ENCODE data around the gene MICU1. TPM values are rescaled to one million over a fixed set of nuclear protein-coding genes. Genes with fewer than 3 reads are reported as not detected.
A peak's percentile ranks its signal among the peaks of the same experiment; 100 is the strongest.

Gene MICU1
- total RNA-seq, 2 experiments from 2014 or later, result 9.4 to 12.1 TPM

GRCh38 chr10:72637398-72637857, 11.5 kb upstream of the MICU1 start:
- TF ChIP-seq CTCF (IDR thresholded peaks at IDR 0.05), result no peak
- no peak overlapping the region for H3K4me3 Mint-ChIP-seq
- no peaks in the 10 kb centered on the region for H3K4me1 Mint-ChIP-seq (ENCODE audit: low read depth)
- ChIA-PET POLR2A (no interaction called here), CTCF (no interaction called here)
- Histone ChIP-seq H3K9me3 (ENCODE audit: control insufficient read depth in 1 of 2, insufficient read depth in 1 of 2, low read length in 2 of 2) (no peaks in the 10 kb centered on the region), H3K27ac (ENCODE audit: low read depth in 1 of 2, low read length in 2 of 2) (no peak overlapping the region), H3K27me3 (ENCODE audit: control insufficient read depth in 1 of 2, insufficient read depth in 2 of 2, low read length in 2 of 2) (no peaks in the 10 kb centered on the region), H3K36me3 (ENCODE audit: insufficient read depth, low read length) (no peaks in the 10 kb centered on the region), H3K4me1 (ENCODE audit: insufficient read depth, low read length) (no peaks in the 10 kb centered on the region), H3K4me3 (ENCODE audit: low read length) (no peak overlapping the region)
- H3K27ac Mint-ChIP-seq, result no peak overlapping the region
- DNase-seq, result peak in 3 of 14 experiments; percentile 16 to 51 (median 43)
- ATAC-seq (ENCODE audit: poor library complexity), result no peak
- no peaks in the 10 kb centered on the region for H3K9me3 Mint-ChIP-seq
- peaks cover 7% of the 10 kb centered on the region for H3K27me3 Mint-ChIP-seq
- no peaks in the 10 kb centered on the region for H3K36me3 Mint-ChIP-seq (ENCODE audit: low read depth)
- intact Hi-C loops (cut with DNase I, micrococcal nuclease), result no loop called here

GRCh38 chr10:72630144-72630543, 4.3 kb upstream of the MICU1 start:
- Histone ChIP-seq H3K36me3 (ENCODE audit: insufficient read depth, low read length) (no peaks in the 10 kb centered on the region), H3K9me3 (ENCODE audit: control insufficient read depth in 1 of 2, insufficient read depth in 1 of 2, low read length in 2 of 2) (no peaks in the 10 kb centered on the region), H3K4me3 (ENCODE audit: low read length) (no peak overlapping the region), H3K27me3 (ENCODE audit: control insufficient read depth in 1 of 2, insufficient read depth in 2 of 2, low read length in 2 of 2) (no peaks in the 10 kb centered on the region), H3K27ac (ENCODE audit: low read depth in 1 of 2, low read length in 2 of 2) (no peak overlapping the region), H3K4me1 (ENCODE audit: insufficient read depth, low read length) (peaks cover 8% of the 10 kb centered on the region)
- no peak overlapping the region for H3K4me3 Mint-ChIP-seq
- no peak for TF ChIP-seq CTCF (IDR thresholded peaks at IDR 0.05)
- DNase-seq (no peak), ATAC-seq (ENCODE audit: poor library complexity) (no peak)
- peaks cover 10% of the 10 kb centered on the region for H3K4me1 Mint-ChIP-seq (ENCODE audit: low read depth)
- H3K9me3 Mint-ChIP-seq, result no peaks in the 10 kb centered on the region
- intact Hi-C loops (cut with DNase I, micrococcal nuclease), result no loop called here
- no peaks in the 10 kb centered on the region for H3K27me3 Mint-ChIP-seq
- H3K36me3 Mint-ChIP-seq (ENCODE audit: low read depth), result peaks cover 9% of the 10 kb centered on the region
- POLR2A ChIA-PET, result no interaction called here
- CTCF ChIA-PET, result no interaction called here
- no peak overlapping the region for H3K27ac Mint-ChIP-seq

GRCh38 chr10:72626444-72626754, 520 bp upstream of the MICU1 start:
- H3K4me3 Mint-ChIP-seq, result peak overlapping the region; percentile 99
- H3K4me1 Mint-ChIP-seq (ENCODE audit: low read depth), result peaks cover 26% of the 10 kb centered on the region
- Histone ChIP-seq H3K36me3 (ENCODE audit: insufficient read depth, low read length) (no peaks in the 10 kb centered on the region), H3K9me3 (ENCODE audit: control insufficient read depth in 1 of 2, insufficient read depth in 1 of 2, low read length in 2 of 2) (no peaks in the 10 kb centered on the region), H3K27ac (ENCODE audit: low read depth in 1 of 2, low read length in 2 of 2) (no peak overlapping the region), H3K4me1 (ENCODE audit: insufficient read depth, low read length) (peaks cover 16% of the 10 kb centered on the region), H3K4me3 (ENCODE audit: low read length) (peak overlapping the region; percentile 92), H3K27me3 (ENCODE audit: control insufficient read depth in 1 of 2, insufficient read depth in 2 of 2, low read length in 2 of 2) (no peaks in the 10 kb centered on the region)
- H3K27me3 Mint-ChIP-seq, result no peaks in the 10 kb centered on the region
- POLR2A ChIA-PET, result interaction anchor here (1.0 to 2.6 kb wide), 3 partner anchors 13 to 869 kb away, joined by 3 to 13 read pairs (median 4); partner anchors contain the start of genes MCU and PPP3CB
- DNase-seq, result no peak
- CTCF ChIA-PET, result no interaction called here
- H3K9me3 Mint-ChIP-seq, result no peaks in the 10 kb centered on the region
- TF ChIP-seq CTCF (IDR thresholded peaks at IDR 0.05), result no peak
- peak overlapping the region; percentile 83 for H3K27ac Mint-ChIP-seq
- intact Hi-C loops (cut with DNase I, micrococcal nuclease), result loop anchor here (2.0 to 10.0 kb wide), 8 partner anchors 64 to 1001 kb away; partner anchors contain the start of genes DNAJC9 (in 1 of the 2), ECD (in 1 of the 2), FAM149B1 (in 1 of the 2) and MCU (in 1 of the 2)
- no peak for ATAC-seq (ENCODE audit: poor library complexity)
- H3K36me3 Mint-ChIP-seq (ENCODE audit: low read depth), result peaks cover 10% of the 10 kb centered on the region
